ENCODE data around the gene GSAP. TPM values are rescaled to one million over a fixed set of nuclear protein-coding genes. Genes with fewer than 3 reads are reported as not detected.

The GSAP gene
- total RNA-seq, 1 experiment from 2014 or later = 2.0 TPM

DNA sequence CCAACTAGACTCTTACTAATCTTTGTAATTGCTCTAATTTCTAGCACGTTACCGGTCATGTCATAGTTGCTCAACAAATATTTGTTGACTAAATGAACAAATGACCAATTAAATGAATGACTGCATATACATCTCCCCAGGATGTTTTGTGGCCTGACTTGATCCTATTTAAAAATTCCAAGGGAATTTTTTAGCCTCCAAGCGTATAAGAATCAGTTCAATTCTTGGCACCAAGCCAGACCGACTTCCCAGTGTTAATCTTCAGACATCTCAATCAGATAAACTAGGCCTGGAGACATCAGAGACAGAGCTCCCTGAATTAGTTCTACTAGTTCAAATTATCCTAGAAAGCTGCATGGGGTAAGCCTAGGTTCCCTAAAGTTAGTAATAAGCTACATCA lies 96.0 kb downstream of the GSAP start (continued):
- no peak for TF ChIP-seq SMAD3 (CRISPR knock-in tag; IDR thresholded peaks at IDR 0.05; ENCODE audit: borderline replicate concordance)
- no peak for TF ChIP-seq TEAD1 (CRISPR knock-in tag; IDR thresholded peaks at IDR 0.05)
- TF ChIP-seq NR1H2 (CRISPR knock-in tag; IDR thresholded peaks at IDR 0.05) = no peak
- TF ChIP-seq, protein P1, sequence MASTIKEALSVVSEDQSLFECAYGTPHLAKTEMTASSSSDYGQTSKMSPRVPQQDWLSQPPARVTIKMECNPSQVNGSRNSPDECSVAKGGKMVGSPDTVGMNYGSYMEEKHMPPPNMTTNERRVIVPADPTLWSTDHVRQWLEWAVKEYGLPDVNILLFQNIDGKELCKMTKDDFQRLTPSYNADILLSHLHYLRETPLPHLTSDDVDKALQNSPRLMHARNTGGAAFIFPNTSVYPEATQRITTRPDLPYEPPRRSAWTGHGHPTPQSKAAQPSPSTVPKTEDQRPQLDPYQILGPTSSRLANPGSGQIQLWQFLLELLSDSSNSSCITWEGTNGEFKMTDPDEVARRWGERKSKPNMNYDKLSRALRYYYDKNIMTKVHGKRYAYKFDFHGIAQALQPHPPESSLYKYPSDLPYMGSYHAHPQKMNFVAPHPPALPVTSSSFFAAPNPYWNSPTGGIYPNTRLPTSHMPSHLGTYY (CRISPR knock-in tag; IDR thresholded peaks at IDR 0.05) = no peak
- TF ChIP-seq NR2C2 (CRISPR knock-in tag; IDR thresholded peaks at IDR 0.05) = no peak
- TF ChIP-seq, protein P2, sequence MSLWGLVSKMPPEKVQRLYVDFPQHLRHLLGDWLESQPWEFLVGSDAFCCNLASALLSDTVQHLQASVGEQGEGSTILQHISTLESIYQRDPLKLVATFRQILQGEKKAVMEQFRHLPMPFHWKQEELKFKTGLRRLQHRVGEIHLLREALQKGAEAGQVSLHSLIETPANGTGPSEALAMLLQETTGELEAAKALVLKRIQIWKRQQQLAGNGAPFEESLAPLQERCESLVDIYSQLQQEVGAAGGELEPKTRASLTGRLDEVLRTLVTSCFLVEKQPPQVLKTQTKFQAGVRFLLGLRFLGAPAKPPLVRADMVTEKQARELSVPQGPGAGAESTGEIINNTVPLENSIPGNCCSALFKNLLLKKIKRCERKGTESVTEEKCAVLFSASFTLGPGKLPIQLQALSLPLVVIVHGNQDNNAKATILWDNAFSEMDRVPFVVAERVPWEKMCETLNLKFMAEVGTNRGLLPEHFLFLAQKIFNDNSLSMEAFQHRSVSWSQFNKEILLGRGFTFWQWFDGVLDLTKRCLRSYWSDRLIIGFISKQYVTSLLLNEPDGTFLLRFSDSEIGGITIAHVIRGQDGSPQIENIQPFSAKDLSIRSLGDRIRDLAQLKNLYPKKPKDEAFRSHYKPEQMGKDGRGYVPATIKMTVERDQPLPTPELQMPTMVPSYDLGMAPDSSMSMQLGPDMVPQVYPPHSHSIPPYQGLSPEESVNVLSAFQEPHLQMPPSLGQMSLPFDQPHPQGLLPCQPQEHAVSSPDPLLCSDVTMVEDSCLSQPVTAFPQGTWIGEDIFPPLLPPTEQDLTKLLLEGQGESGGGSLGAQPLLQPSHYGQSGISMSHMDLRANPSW (CRISPR knock-in tag; conservative IDR thresholded peaks at IDR 0.05; ENCODE audit: low read depth) = no peak
- TF ChIP-seq, protein P3, sequence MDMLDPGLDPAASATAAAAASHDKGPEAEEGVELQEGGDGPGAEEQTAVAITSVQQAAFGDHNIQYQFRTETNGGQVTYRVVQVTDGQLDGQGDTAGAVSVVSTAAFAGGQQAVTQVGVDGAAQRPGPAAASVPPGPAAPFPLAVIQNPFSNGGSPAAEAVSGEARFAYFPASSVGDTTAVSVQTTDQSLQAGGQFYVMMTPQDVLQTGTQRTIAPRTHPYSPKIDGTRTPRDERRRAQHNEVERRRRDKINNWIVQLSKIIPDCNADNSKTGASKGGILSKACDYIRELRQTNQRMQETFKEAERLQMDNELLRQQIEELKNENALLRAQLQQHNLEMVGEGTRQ (CRISPR knock-in tag; IDR thresholded peaks at IDR 0.05) = no peak
- no peak for TF ChIP-seq JAZF1 (CRISPR knock-in tag; IDR thresholded peaks at IDR 0.05)
- TF ChIP-seq FOXJ3 (CRISPR knock-in tag; IDR thresholded peaks at IDR 0.05; ENCODE audit: borderline replicate concordance) = no peak
- TF ChIP-seq, protein P4, sequence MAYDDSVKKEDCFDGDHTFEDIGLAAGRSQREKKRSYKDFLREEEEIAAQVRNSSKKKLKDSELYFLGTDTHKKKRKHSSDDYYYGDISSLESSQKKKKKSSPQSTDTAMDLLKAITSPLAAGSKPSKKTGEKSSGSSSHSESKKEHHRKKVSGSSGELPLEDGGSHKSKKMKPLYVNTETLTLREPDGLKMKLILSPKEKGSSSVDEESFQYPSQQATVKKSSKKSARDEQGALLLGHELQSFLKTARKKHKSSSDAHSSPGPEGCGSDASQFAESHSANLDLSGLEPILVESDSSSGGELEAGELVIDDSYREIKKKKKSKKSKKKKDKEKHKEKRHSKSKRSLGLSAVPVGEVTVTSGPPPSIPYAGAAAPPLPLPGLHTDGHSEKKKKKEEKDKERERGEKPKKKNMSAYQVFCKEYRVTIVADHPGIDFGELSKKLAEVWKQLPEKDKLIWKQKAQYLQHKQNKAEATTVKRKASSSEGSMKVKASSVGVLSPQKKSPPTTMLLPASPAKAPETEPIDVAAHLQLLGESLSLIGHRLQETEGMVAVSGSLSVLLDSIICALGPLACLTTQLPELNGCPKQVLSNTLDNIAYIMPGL (CRISPR knock-in tag; IDR thresholded peaks at IDR 0.05) = no peak
- TF ChIP-seq MYBL2 (CRISPR knock-in tag; IDR thresholded peaks at IDR 0.05) = no peak

DNA sequence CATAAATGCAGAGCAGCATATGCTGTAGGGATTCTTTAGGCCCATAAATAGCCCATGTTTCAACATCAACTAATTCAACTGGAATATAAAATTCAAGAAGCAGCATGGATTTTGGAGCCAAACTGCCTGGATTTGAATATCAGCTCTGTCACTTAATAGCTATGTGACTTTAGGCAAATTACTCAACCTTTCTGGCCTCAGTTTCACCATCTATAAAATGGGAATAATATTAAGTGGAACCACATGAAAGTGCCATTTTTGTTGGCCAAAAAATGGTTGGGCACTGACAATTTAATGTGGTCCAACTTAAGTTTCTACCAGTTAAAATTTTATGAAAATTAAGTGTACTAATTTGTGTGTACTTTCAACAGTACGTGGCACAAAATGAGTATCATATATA lies 98.1 kb downstream of the GSAP start:
- H3K4me3 Mint-ChIP-seq = no peak overlapping the region
- H3K36me3 Mint-ChIP-seq = no peaks in the 10 kb centered on the region
- no peaks in the 10 kb centered on the region for H3K9me3 Mint-ChIP-seq
- H3K27me3 Mint-ChIP-seq (ENCODE audit: low read depth) = no peaks in the 10 kb centered on the region
- no peak overlapping the region for H3K27ac Mint-ChIP-seq
- POLR2A ChIA-PET = no interaction called here
- DNase-seq (ENCODE audit: low spot score) (no peak), ATAC-seq (no peak)
- no peaks in the 10 kb centered on the region for H3K4me1 Mint-ChIP-seq
- CTCF ChIA-PET = interaction anchor here (1.0 kb wide), 1 partner anchor 14 kb away, joined by 3 read pairs; no protein-coding TSS in a partner anchor
- TF ChIP-seq, protein P5, sequence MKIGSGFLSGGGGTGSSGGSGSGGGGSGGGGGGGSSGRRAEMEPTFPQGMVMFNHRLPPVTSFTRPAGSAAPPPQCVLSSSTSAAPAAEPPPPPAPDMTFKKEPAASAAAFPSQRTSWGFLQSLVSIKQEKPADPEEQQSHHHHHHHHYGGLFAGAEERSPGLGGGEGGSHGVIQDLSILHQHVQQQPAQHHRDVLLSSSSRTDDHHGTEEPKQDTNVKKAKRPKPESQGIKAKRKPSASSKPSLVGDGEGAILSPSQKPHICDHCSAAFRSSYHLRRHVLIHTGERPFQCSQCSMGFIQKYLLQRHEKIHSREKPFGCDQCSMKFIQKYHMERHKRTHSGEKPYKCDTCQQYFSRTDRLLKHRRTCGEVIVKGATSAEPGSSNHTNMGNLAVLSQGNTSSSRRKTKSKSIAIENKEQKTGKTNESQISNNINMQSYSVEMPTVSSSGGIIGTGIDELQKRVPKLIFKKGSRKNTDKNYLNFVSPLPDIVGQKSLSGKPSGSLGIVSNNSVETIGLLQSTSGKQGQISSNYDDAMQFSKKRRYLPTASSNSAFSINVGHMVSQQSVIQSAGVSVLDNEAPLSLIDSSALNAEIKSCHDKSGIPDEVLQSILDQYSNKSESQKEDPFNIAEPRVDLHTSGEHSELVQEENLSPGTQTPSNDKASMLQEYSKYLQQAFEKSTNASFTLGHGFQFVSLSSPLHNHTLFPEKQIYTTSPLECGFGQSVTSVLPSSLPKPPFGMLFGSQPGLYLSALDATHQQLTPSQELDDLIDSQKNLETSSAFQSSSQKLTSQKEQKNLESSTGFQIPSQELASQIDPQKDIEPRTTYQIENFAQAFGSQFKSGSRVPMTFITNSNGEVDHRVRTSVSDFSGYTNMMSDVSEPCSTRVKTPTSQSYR (CRISPR knock-in tag; IDR thresholded peaks at IDR 0.05) = no peak
- TF ChIP-seq, protein P6, sequence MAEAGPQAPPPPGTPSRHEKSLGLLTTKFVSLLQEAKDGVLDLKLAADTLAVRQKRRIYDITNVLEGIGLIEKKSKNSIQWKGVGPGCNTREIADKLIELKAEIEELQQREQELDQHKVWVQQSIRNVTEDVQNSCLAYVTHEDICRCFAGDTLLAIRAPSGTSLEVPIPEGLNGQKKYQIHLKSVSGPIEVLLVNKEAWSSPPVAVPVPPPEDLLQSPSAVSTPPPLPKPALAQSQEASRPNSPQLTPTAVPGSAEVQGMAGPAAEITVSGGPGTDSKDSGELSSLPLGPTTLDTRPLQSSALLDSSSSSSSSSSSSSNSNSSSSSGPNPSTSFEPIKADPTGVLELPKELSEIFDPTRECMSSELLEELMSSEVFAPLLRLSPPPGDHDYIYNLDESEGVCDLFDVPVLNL (CRISPR knock-in tag; IDR thresholded peaks at IDR 0.05; ENCODE audit: borderline replicate concordance, low read depth) = no peak
- TF ChIP-seq HMGA2 (CRISPR knock-in tag; IDR thresholded peaks at IDR 0.05) (no peak), EMX1 (CRISPR knock-in tag; IDR thresholded peaks at IDR 0.05) (no peak), FOXK1 (CRISPR knock-in tag; IDR thresholded peaks at IDR 0.05) (no peak), ZNF219 (CRISPR knock-in tag; IDR thresholded peaks at IDR 0.05; ENCODE audit: borderline replicate concordance) (no peak), ZNF121 (CRISPR knock-in tag; IDR thresholded peaks at IDR 0.05) (no peak), FOXP1 (CRISPR knock-in tag; IDR thresholded peaks at IDR 0.05; ENCODE audit: borderline replicate concordance) (no peak), GTF2I (CRISPR knock-in tag; conservative IDR thresholded peaks at IDR 0.05) (no peak), SP1 (CRISPR knock-in tag; conservative IDR thresholded peaks at IDR 0.05) (no peak)
- TF ChIP-seq, protein P7, sequence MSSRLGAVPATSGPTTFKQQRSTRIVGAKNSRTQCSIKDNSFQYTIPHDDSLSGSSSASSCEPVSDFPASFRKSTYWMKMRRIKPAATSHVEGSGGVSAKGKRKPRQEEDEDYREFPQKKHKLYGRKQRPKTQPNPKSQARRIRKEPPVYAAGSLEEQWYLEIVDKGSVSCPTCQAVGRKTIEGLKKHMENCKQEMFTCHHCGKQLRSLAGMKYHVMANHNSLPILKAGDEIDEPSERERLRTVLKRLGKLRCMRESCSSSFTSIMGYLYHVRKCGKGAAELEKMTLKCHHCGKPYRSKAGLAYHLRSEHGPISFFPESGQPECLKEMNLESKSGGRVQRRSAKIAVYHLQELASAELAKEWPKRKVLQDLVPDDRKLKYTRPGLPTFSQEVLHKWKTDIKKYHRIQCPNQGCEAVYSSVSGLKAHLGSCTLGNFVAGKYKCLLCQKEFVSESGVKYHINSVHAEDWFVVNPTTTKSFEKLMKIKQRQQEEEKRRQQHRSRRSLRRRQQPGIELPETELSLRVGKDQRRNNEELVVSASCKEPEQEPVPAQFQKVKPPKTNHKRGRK (CRISPR knock-in tag; IDR thresholded peaks at IDR 0.05; ENCODE audit: borderline replicate concordance) = no peak
- TF ChIP-seq, protein P8, sequence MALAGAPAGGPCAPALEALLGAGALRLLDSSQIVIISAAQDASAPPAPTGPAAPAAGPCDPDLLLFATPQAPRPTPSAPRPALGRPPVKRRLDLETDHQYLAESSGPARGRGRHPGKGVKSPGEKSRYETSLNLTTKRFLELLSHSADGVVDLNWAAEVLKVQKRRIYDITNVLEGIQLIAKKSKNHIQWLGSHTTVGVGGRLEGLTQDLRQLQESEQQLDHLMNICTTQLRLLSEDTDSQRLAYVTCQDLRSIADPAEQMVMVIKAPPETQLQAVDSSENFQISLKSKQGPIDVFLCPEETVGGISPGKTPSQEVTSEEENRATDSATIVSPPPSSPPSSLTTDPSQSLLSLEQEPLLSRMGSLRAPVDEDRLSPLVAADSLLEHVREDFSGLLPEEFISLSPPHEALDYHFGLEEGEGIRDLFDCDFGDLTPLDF (CRISPR knock-in tag; IDR thresholded peaks at IDR 0.05) = no peak
